HepG2 (cell line): ENCODE results near the gene MFSD2B. TPM values are rescaled to one million over a fixed set of nuclear protein-coding genes. Genes with fewer than 3 reads are reported as not detected.

Source experiments
- AFF4 ChIP-seq: sonication (generic); formaldehyde crosslinking; IDR thresholded peaks from 2 replicates; pipeline ENCODE4 v1.4.0; 2020; ENCODE audit warnings: missing genetic modification reagents
- CAMTA2 ChIP-seq: sonication (generic); formaldehyde crosslinking; IDR thresholded peaks from 2 replicates; pipeline ENCODE4 v1.4.0; 2020; ENCODE audit warnings: mild to moderate bottlenecking, missing genetic modification reagents, borderline replicate concordance
- CBX1 ChIP-seq: IDR thresholded peaks from one replicate; pipeline ENCODE4 v1.6.1; 2016; ENCODE audit warnings: antibody characterized with exemption, low read depth
- CEBPB ChIP-seq: IDR thresholded peaks from 2 replicates; pipeline ENCODE4 v1.6.1; 2011; ENCODE audit warnings: low read depth, low read length, improper control_type of control experiment, borderline replicate concordance
- GABPB1 ChIP-seq: IDR thresholded peaks from 2 replicates; pipeline ENCODE4 v1.6.1; 2016; ENCODE audit warnings: mild to moderate bottlenecking, missing genetic modification reagents, moderate library complexity, missing compliant biosample characterization
- GATAD2A ChIP-seq: IDR thresholded peaks from 2 replicates; pipeline ENCODE4 v1.6.1; 2016
- HNRNPL ChIP-seq: fragments of 200-400 bp; formaldehyde crosslinking; IDR thresholded peaks from 2 replicates; pipeline ENCODE4 v1.6.1; 2017; ENCODE audit warnings: mild to moderate bottlenecking, low read depth, low read length
- JUND ChIP-seq: sonication (generic); formaldehyde crosslinking; IDR thresholded peaks from 2 replicates; pipeline ENCODE4 v1.8.0; 2022; ENCODE audit warnings: mild to moderate bottlenecking, missing genetic modification reagents
- MTF2 ChIP-seq: sonication (generic); formaldehyde crosslinking; IDR thresholded peaks from 2 replicates; pipeline ENCODE4 v1.5.0; 2020; ENCODE audit warnings: missing genetic modification reagents, borderline replicate concordance
- RFX1 ChIP-seq: fragments of 450-650 bp; IDR thresholded peaks from 2 replicates; pipeline ENCODE4 v1.6.1; 2017
- SALL1 ChIP-seq: sonication (generic); formaldehyde crosslinking; IDR thresholded peaks from 2 replicates; pipeline ENCODE4 v1.8.0; 2022; ENCODE audit warnings: mild to moderate bottlenecking, missing genetic modification reagents
- SMAD3 ChIP-seq: sonication (generic); formaldehyde crosslinking; IDR thresholded peaks from 2 replicates; pipeline ENCODE4 v1.4.0; 2020; ENCODE audit warnings: missing genetic modification reagents
- SNAPC5 ChIP-seq: sonication (generic); formaldehyde crosslinking; IDR thresholded peaks from 2 replicates; pipeline ENCODE4 v1.8.1; 2023; ENCODE audit warnings: mild to moderate bottlenecking, missing genetic modification reagents, borderline replicate concordance
- TFDP1 ChIP-seq: IDR thresholded peaks from 2 replicates; pipeline ENCODE4 v1.6.1; 2016; ENCODE audit warnings: missing compliant biosample characterization, missing genetic modification reagents, borderline replicate concordance
- ZBTB33 ChIP-seq: sonication (generic); formaldehyde crosslinking; IDR thresholded peaks from 2 replicates; pipeline ENCODE4 v1.4.0; 2020; ENCODE audit warnings: missing genetic modification reagents
- ZNF225 ChIP-seq: sonication (generic); formaldehyde crosslinking; IDR thresholded peaks from 2 replicates; pipeline ENCODE4 v1.4.0; 2020; ENCODE audit warnings: mild to moderate bottlenecking, missing genetic modification reagents
- ZNF44 ChIP-seq: sonication (generic); formaldehyde crosslinking; IDR thresholded peaks from 2 replicates; pipeline ENCODE4 v1.5.1; 2020; ENCODE audit warnings: mild to moderate bottlenecking, missing genetic modification reagents
- ZNF512B ChIP-seq: sonication (generic); formaldehyde crosslinking; IDR thresholded peaks from 2 replicates; pipeline ENCODE4 v1.5.1; 2020; ENCODE audit warnings: missing genetic modification reagents, mild to moderate bottlenecking, borderline replicate concordance
- ZNF746 ChIP-seq: sonication (generic); formaldehyde crosslinking; IDR thresholded peaks from 2 replicates; pipeline ENCODE4 v1.8.0; 2022; ENCODE audit warnings: mild to moderate bottlenecking, missing genetic modification reagents
- ZSCAN25 ChIP-seq: sonication (generic); formaldehyde crosslinking; IDR thresholded peaks from 2 replicates; pipeline ENCODE4 v1.8.0; 2022; ENCODE audit warnings: mild to moderate bottlenecking, missing genetic modification reagents
- polyA plus RNA-seq, 8 experiments: library from polyadenylated mRNA; depleted of rRNA in 3 of 8; stranded (reverse) in 7 of 8; unstranded in 1 of 8; fragments of >200 nt; fragmentation: Illumina TruSeq in 4 of 8; extraction: Trizol in 4 of 8; gene quantifications; 2 replicates each; pipeline versions ENCODE4 v1.2.1 to v1.2.3, GENCODE V29; 2011 to 2016; ENCODE audit warnings: low read depth in 4 of 8, missing spikeins in 1 of 8, mixed read lengths in 1 of 8; ENCODE audit not compliant: insufficient read depth in 1 of 8
- total RNA-seq, 5 experiments: library from RNA; depleted of rRNA; stranded (reverse); fragments of >200 nt; fragmentation: Illumina TruSeq; extraction: Trizol; gene quantifications; 2 replicates each; pipeline ENCODE4 v1.2.3, GENCODE V29; 2016; ENCODE audit warnings: low read depth in 1 of 5

The MFSD2B gene
- total and polyA plus RNA-seq, 2 of the 13 experiments (the other 11 are each of a cell fraction or from before 2014, with no cell fraction given): 0.21 to 0.93 TPM

- TF ChIP-seq GABPB1 (CRISPR knock-in tag) (peak; percentile 46; the same call in 1 of the 2 replicates), SMAD3 (CRISPR knock-in tag) (peak; percentile 89), ZNF44 (CRISPR knock-in tag) (no peak), ZNF225 (CRISPR knock-in tag) (peak; percentile 72; the same call in 1 of the 2 replicates), SNAPC5 (no peak), ZNF512B (no peak), HNRNPL (no peak), ZBTB33 (peak; percentile 23; the same call in 1 of the 2 replicates), TFDP1 (peak; percentile 25; the same call in 1 of the 2 replicates), CEBPB (peak; percentile 94), MTF2 (CRISPR knock-in tag) (no peak), RFX1 (no peak), GATAD2A (CRISPR knock-in tag) (peak; percentile 94), AFF4 (CRISPR knock-in tag) (0 out of 2 replicates have a peak, but pooled peaks have one; percentile 31), SALL1 (CRISPR knock-in tag) (peak; percentile 93), JUND (peak; percentile 95), CAMTA2 (CRISPR knock-in tag) (peak; percentile 54; the same call in 1 of the 2 replicates), ZSCAN25 (CRISPR knock-in tag) (0 out of 2 replicates have a peak, but pooled peaks have one; percentile 40), CBX1 (no peak), ZNF746 (CRISPR knock-in tag) (peak; percentile 52; the same call in 1 of the 2 replicates)
Measured at GRCh38 chr2:24015562-24016375, 5.9 kb downstream of the MFSD2B start (continued).
